ENCODE measurements around the gene RABGAP1L. TPM values are rescaled to one million over a fixed set of nuclear protein-coding genes. Genes with fewer than 3 reads are reported as not detected.

RABGAP1L gene
- total and polyA plus RNA-seq, 4 donors: 33.7 to 128 (median 62.1) TPM

GRCh38 chr1:174211486-174211885 lies 52.2 kb downstream of the RABGAP1L start:
- DNase-seq (ENCODE audit: low read depth in 4 of 6, low spot score in 6 of 6): no peak
- H3K36me3 ChIP-seq (ENCODE audit: control insufficient read depth, insufficient read depth, low read length): no peaks in the 10 kb centered on the region

GRCh38 chr1:174215766-174216165 lies 56.4 kb downstream of the RABGAP1L start:
- Histone ChIP-seq H3K27ac (ENCODE audit: low read depth, low read length) (no peak overlapping the region), H3K9me3 (ENCODE audit: control insufficient read depth, insufficient read depth, low read length) (peaks cover 10% of the 10 kb centered on the region), H3K4me1 (ENCODE audit: control insufficient read depth, insufficient read depth, low read length) (no peaks in the 10 kb centered on the region), H3K36me3 (ENCODE audit: control insufficient read depth, insufficient read depth, low read length) (no peaks in the 10 kb centered on the region), H3K4me3 (ENCODE audit: low read depth, low read length) (no peak overlapping the region), H3K27me3 (ENCODE audit: control insufficient read depth, insufficient read depth, low read length) (no peaks in the 10 kb centered on the region)
- WGBS (ENCODE audit: insufficient coverage): no CpG with 5 or more reads among the region's 2 CpGs
- DNase-seq (ENCODE audit: low read depth in 4 of 6, low spot score in 6 of 6): no peak

More at GRCh38 chr1:174211486-174211885, 52.2 kb downstream of the RABGAP1L start:
- H3K9me3 ChIP-seq (ENCODE audit: control insufficient read depth, insufficient read depth, low read length): peaks cover 14% of the 10 kb centered on the region
- no peak overlapping the region for H3K4me3 ChIP-seq (ENCODE audit: low read depth, low read length)
- no peaks in the 10 kb centered on the region for H3K4me1 ChIP-seq (ENCODE audit: control insufficient read depth, insufficient read depth, low read length)
- no peak overlapping the region for H3K27ac ChIP-seq (ENCODE audit: low read depth, low read length)
- no peaks in the 10 kb centered on the region for H3K27me3 ChIP-seq (ENCODE audit: control insufficient read depth, insufficient read depth, low read length)

- H3K9me3 ChIP-seq (ENCODE audit: control insufficient read depth, insufficient read depth, low read length): no peaks in the 10 kb centered on the region
- H3K4me1 ChIP-seq (ENCODE audit: control insufficient read depth, insufficient read depth, low read length): no peaks in the 10 kb centered on the region
- H3K4me3 ChIP-seq (ENCODE audit: low read depth, low read length): no peak overlapping the region
- peak in 1 of 6 donors; percentile 1 for DNase-seq (ENCODE audit: low read depth in 4 of 6, low spot score in 6 of 6)
- H3K27ac ChIP-seq (ENCODE audit: low read depth, low read length): no peak overlapping the region
- no peaks in the 10 kb centered on the region for H3K27me3 ChIP-seq (ENCODE audit: control insufficient read depth, insufficient read depth, low read length)
- 47% methylated on average over 1 of the region's 3 CpGs for WGBS (ENCODE audit: insufficient coverage)
- no peaks in the 10 kb centered on the region for H3K36me3 ChIP-seq (ENCODE audit: control insufficient read depth, insufficient read depth, low read length)
Observed at GRCh38 chr1:174217248-174217647, 57.9 kb downstream of the RABGAP1L start.

GRCh38 chr1:174217787-174218574 lies 58.7 kb downstream of the RABGAP1L start:
- Histone ChIP-seq H3K36me3 (ENCODE audit: control insufficient read depth, insufficient read depth, low read length) (no peaks in the 10 kb centered on the region), H3K27ac (ENCODE audit: low read depth, low read length) (no peak overlapping the region), H3K27me3 (ENCODE audit: control insufficient read depth, insufficient read depth, low read length) (no peaks in the 10 kb centered on the region), H3K9me3 (ENCODE audit: control insufficient read depth, insufficient read depth, low read length) (peaks cover 1% of the 10 kb centered on the region), H3K4me1 (ENCODE audit: control insufficient read depth, insufficient read depth, low read length) (no peaks in the 10 kb centered on the region), H3K4me3 (ENCODE audit: low read depth, low read length) (no peak overlapping the region)
- WGBS (ENCODE audit: insufficient coverage): no CpG with 5 or more reads among the region's 4 CpGs
- peak in 5 of 6 donors; percentile 9 to 76 (median 25) for DNase-seq (ENCODE audit: low read depth in 4 of 6, low spot score in 6 of 6)

- Histone ChIP-seq H3K4me1 (ENCODE audit: control insufficient read depth, insufficient read depth, low read length) (no peaks in the 10 kb centered on the region), H3K27me3 (ENCODE audit: control insufficient read depth, insufficient read depth, low read length) (no peaks in the 10 kb centered on the region), H3K36me3 (ENCODE audit: control insufficient read depth, insufficient read depth, low read length) (no peaks in the 10 kb centered on the region), H3K9me3 (ENCODE audit: control insufficient read depth, insufficient read depth, low read length) (peaks cover 1% of the 10 kb centered on the region), H3K4me3 (ENCODE audit: low read depth, low read length) (no peak overlapping the region), H3K27ac (ENCODE audit: low read depth, low read length) (no peak overlapping the region)
- peak in 1 of 6 donors; percentile 2 for DNase-seq (ENCODE audit: low read depth in 4 of 6, low spot score in 6 of 6)
Observed at GRCh38 chr1:174218983-174219382, 59.7 kb downstream of the RABGAP1L start.

GRCh38 chr1:174219606-174220370 lies 60.5 kb downstream of the RABGAP1L start:
- no CpG with 5 or more reads among the region's 4 CpGs for WGBS (ENCODE audit: insufficient coverage)
- Histone ChIP-seq H3K4me3 (ENCODE audit: low read depth, low read length) (no peak overlapping the region), H3K27ac (ENCODE audit: low read depth, low read length) (no peak overlapping the region), H3K4me1 (ENCODE audit: control insufficient read depth, insufficient read depth, low read length) (no peaks in the 10 kb centered on the region), H3K36me3 (ENCODE audit: control insufficient read depth, insufficient read depth, low read length) (no peaks in the 10 kb centered on the region), H3K9me3 (ENCODE audit: control insufficient read depth, insufficient read depth, low read length) (peaks cover 1% of the 10 kb centered on the region), H3K27me3 (ENCODE audit: control insufficient read depth, insufficient read depth, low read length) (no peaks in the 10 kb centered on the region)
- DNase-seq (ENCODE audit: low read depth in 4 of 6, low spot score in 6 of 6): no peak

- Histone ChIP-seq H3K4me1 (ENCODE audit: control insufficient read depth, insufficient read depth, low read length) (no peaks in the 10 kb centered on the region), H3K27me3 (ENCODE audit: control insufficient read depth, insufficient read depth, low read length) (no peaks in the 10 kb centered on the region), H3K27ac (ENCODE audit: low read depth, low read length) (no peak overlapping the region), H3K4me3 (ENCODE audit: low read depth, low read length) (no peak overlapping the region), H3K36me3 (ENCODE audit: control insufficient read depth, insufficient read depth, low read length) (no peaks in the 10 kb centered on the region), H3K9me3 (ENCODE audit: control insufficient read depth, insufficient read depth, low read length) (peaks cover 1% of the 10 kb centered on the region)
- no peak for DNase-seq (ENCODE audit: low read depth in 4 of 6, low spot score in 6 of 6)
- no CpG with 5 or more reads among the region's 2 CpGs for WGBS (ENCODE audit: insufficient coverage)
Observed at GRCh38 chr1:174221681-174222080, 62.4 kb downstream of the RABGAP1L start.

- Histone ChIP-seq H3K4me3 (ENCODE audit: low read depth, low read length) (no peak overlapping the region), H3K27ac (ENCODE audit: low read depth, low read length) (no peak overlapping the region), H3K27me3 (ENCODE audit: control insufficient read depth, insufficient read depth, low read length) (no peaks in the 10 kb centered on the region), H3K9me3 (ENCODE audit: control insufficient read depth, insufficient read depth, low read length) (peaks cover 1% of the 10 kb centered on the region), H3K4me1 (ENCODE audit: control insufficient read depth, insufficient read depth, low read length) (no peaks in the 10 kb centered on the region), H3K36me3 (ENCODE audit: control insufficient read depth, insufficient read depth, low read length) (no peaks in the 10 kb centered on the region)
- WGBS (ENCODE audit: insufficient coverage): 95% methylated on average over 4 of the region's 4 CpGs
- no peak for DNase-seq (ENCODE audit: low read depth in 4 of 6, low spot score in 6 of 6)
Observed at GRCh38 chr1:174222166-174222949, 63.0 kb downstream of the RABGAP1L start.

- Histone ChIP-seq H3K4me3 (ENCODE audit: low read depth, low read length) (no peak overlapping the region), H3K9me3 (ENCODE audit: control insufficient read depth, insufficient read depth, low read length) (peaks cover 1% of the 10 kb centered on the region), H3K4me1 (ENCODE audit: control insufficient read depth, insufficient read depth, low read length) (no peaks in the 10 kb centered on the region), H3K27me3 (ENCODE audit: control insufficient read depth, insufficient read depth, low read length) (no peaks in the 10 kb centered on the region), H3K36me3 (ENCODE audit: control insufficient read depth, insufficient read depth, low read length) (no peaks in the 10 kb centered on the region), H3K27ac (ENCODE audit: low read depth, low read length) (no peak overlapping the region)
- no peak for DNase-seq (ENCODE audit: low read depth in 4 of 6, low spot score in 6 of 6)
- no CpG with 5 or more reads among the region's 1 CpG for WGBS (ENCODE audit: insufficient coverage)
Observed at GRCh38 chr1:174224641-174225040, 65.3 kb downstream of the RABGAP1L start.
